Measurements from ENCODE around the gene PRCD. TPM values are rescaled to one million over a fixed set of nuclear protein-coding genes. Genes with fewer than 3 reads are reported as not detected.
A peak's percentile ranks its signal among the peaks of the same experiment; 100 is the strongest.
"Not testable (repeated sequence)": the region's sequence is repeated elsewhere in the genome, so short reads cannot be mapped to it uniquely, and the experiment has no call there.

PRCD gene
- total RNA-seq, 4 donors from 2014 or later: 0.73 to 2.5 (median 1.4) TPM; not detected in 1

DNA sequence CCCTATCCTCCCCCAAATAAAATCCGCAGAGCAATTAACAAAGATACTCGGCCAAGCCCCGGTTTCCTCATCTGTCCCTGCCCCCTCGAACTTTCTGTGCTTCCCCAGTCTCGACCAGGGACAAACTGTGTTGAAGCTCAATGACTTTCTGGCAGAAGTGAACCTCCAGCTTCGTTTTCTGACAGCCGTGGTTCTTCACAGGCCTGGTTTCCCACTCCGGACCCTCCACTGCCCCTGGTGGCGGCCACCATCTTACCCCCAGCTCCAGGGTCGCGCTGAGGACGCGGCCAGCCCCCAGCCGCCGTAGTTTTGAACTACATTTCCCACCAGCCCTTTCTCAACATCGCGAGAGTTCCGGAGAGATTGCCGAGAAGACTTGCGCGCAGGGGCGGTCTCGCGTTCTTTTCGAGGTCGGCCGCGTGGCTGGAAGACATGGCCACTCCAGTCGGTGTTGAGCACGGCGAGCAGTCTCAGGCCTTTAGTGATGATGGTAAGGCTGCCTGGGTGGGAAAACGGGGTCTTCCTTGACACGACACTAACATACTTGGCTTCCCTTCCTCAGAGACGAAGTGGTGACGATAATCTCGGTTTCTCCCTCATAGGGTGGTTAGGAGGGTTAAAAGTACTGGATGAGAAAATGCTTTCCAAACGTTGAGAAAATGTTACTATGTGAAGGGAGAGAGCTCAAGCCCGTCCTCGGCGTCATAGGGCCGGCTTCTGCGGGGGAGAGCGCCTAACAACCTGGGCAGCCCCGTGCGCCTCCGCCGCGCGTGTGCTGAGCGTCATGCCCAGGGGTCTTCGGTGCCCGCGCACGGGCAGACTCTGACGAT lies 17.7 kb downstream of the PRCD start:
- Histone ChIP-seq H3K9me3 (no peaks in the 10 kb centered on the region), H3K27me3 (no peaks in the 10 kb centered on the region), H3K4me1 (peaks cover 15 to 75% (median 46%) of the 10 kb centered on the region in 3 donors), H3K4me3 (peak overlapping the region; percentile 71 to 82 (median 79)), H3K36me3 (peaks cover 0 to 15% (median 5%) of the 10 kb centered on the region in 3 donors), H3K27ac (peak overlapping the region; percentile 93 to 95 (median 94))
- intact Hi-C loops (cut with DNase I): no loop called here
- 0% methylated on average over 9 to 35 of the region's 55 CpGs for WGBS, 2 donors
- TF ChIP-seq POLR2A (IDR thresholded peaks at IDR 0.05): peak in 3 of 4 donors; percentile 51 to 86 (median 66)
- TF ChIP-seq, protein P1, sequence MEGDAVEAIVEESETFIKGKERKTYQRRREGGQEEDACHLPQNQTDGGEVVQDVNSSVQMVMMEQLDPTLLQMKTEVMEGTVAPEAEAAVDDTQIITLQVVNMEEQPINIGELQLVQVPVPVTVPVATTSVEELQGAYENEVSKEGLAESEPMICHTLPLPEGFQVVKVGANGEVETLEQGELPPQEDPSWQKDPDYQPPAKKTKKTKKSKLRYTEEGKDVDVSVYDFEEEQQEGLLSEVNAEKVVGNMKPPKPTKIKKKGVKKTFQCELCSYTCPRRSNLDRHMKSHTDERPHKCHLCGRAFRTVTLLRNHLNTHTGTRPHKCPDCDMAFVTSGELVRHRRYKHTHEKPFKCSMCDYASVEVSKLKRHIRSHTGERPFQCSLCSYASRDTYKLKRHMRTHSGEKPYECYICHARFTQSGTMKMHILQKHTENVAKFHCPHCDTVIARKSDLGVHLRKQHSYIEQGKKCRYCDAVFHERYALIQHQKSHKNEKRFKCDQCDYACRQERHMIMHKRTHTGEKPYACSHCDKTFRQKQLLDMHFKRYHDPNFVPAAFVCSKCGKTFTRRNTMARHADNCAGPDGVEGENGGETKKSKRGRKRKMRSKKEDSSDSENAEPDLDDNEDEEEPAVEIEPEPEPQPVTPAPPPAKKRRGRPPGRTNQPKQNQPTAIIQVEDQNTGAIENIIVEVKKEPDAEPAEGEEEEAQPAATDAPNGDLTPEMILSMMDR (IDR thresholded peaks at IDR 0.05): peak; percentile 27 to 80 (median 66)
- DNase-seq: peak; percentile 73

DNA sequence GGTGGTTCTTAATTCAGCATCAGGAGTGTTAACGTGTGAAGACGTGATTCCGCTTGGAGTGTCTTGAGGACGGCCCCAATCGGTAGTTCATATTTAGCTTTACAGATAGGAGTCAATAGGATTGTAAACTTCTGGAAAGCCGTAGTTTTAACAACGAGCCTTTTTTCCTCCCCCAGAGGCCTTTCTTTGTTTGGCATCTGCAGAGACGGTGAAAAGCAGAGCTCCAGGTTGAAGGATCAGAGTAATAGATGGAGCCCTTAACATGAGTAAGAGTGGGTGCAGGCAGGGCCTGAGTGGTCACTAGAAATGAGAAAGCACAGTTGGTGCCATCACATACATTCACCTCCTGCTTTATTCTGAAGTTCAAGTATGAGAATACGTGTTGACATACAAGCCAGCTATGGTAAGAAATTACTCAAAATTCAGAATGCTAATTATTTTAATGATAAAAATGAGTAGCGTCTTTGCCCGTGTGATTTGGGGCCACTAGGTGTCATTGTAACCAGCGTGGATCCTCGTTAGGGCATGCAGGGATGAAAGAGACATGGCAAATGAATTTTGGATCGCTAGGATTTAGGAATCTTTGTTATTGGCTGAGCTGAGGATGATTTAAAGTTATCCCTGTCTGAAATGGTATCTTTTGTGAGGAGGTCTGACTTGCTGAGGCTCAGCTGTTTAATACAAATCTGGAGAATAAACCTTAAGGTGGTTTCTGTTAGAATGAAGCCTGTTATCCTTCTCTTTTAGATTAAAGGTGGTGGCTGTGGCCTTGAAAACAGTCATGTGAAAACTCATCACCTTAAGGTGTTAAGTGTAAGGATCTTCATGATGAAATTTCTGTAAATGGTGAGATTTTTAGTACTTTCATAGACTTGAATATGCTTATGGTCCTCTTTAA lies 18.6 kb downstream of the PRCD start:
- DNase-seq: no peak
- no peaks in the 10 kb centered on the region for H3K27me3 ChIP-seq
- peak overlapping the region; percentile 71 to 82 (median 79) for H3K4me3 ChIP-seq
- peaks cover 0 to 13% (median 7%) of the 10 kb centered on the region in 3 donors for H3K36me3 ChIP-seq
- intact Hi-C loops (cut with DNase I): no loop called here
- H3K9me3 ChIP-seq: no peaks in the 10 kb centered on the region
- peaks cover 15 to 78% (median 50%) of the 10 kb centered on the region in 3 donors for H3K4me1 ChIP-seq
- TF ChIP-seq, protein P1 (IDR thresholded peaks at IDR 0.05): peak; percentile 17 to 60 (median 41)
- TF ChIP-seq POLR2A (IDR thresholded peaks at IDR 0.05): no peak
- 0 to 1% methylated on average over 11 to 12 of the region's 14 CpGs for WGBS, 2 donors
- peak overlapping the region; percentile 93 to 95 (median 94) for H3K27ac ChIP-seq

DNA sequence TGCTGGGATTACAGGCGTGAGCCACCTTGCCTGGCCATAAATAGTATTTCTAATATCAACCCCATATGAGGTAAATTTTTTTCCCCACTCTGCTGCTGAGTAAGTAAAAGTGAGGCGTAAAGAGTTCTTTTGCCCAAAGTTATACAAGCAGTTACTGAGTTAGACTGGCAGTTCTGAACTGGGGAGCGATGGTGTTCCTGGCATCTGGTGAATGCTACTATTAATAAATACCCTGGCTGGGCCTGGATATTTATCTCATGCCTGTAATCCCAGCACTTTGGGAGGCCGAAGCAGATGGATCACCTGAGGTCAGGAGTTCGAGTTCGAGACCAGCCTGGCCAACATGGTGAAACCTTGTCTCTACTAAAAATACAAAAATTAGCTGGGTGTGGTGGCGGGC lies 19.6 kb downstream of the PRCD start:
- peak overlapping the region; percentile 71 to 82 (median 79) for H3K4me3 ChIP-seq
- intact Hi-C loops (cut with DNase I); H3K27me3 ChIP-seq; H3K9me3 ChIP-seq; DNase-seq: not testable (repeated sequence)
- H3K4me1 ChIP-seq: peaks cover 15 to 77% (median 50%) of the 10 kb centered on the region in 3 donors
- H3K27ac ChIP-seq: peak overlapping the region; percentile 10 to 95 (median 94)
- H3K36me3 ChIP-seq: peaks cover 0 to 23% (median 10%) of the 10 kb centered on the region in 3 donors
- 40 to 41% methylated on average over 4 to 7 of the region's 7 CpGs for WGBS, 2 donors

DNA sequence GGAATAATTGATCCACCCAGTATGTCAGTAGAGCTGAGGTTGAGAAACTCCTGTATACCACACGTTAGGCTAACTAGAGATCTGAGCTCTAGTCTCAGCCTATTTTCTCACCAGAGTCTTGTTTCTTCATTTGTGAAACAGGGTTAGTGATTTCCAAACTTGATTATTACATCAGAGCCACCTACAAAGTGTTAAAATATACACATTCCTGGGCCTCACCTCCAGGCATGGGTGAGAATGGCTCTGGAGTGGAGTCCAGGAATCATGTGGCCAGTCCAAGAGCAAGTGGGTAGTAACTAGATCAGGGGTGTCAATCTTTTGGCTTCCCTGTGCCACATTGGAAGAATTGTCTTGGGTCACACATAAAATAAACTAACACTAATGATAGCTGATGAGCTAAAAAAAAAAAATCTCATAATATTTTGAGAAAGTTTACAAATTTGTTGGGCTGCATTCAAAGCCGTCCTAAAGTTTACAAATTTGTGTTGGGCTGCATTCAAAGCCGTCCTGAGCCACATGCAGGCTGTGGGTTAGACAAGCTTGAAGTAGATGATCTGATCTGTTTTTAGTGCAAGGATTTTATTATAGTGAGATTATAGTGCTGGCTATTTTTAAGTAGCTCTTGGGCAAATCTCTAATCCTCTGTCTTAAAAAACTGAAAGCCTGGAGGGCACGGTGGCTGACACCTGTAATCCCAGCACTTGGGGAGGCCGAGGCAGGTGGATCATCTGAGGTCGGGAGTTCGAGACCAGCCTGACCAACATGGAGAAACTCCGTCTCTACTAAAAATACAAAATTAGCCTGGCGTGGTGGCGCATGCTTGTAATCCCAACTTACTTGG lies 20.4 kb downstream of the PRCD start:
- Histone ChIP-seq H3K4me1 (peaks cover 15 to 77% (median 50%) of the 10 kb centered on the region in 3 donors), H3K4me3 (peak overlapping the region in 2 of 4 donors; percentile 71 to 82), H3K27ac (peak overlapping the region; percentile 67 to 95 (median 94)), H3K36me3 (peaks cover 0 to 31% (median 10%) of the 10 kb centered on the region in 3 donors), H3K27me3 (no peaks in the 10 kb centered on the region), H3K9me3 (no peaks in the 10 kb centered on the region)
- DNase-seq: no peak
- no peak for TF ChIP-seq POLR2A (IDR thresholded peaks at IDR 0.05)
- TF ChIP-seq, protein P1 (IDR thresholded peaks at IDR 0.05): no peak
- WGBS, 2 donors: 33% methylated on average over 5 to 10 of the region's 10 CpGs
- intact Hi-C loops (cut with DNase I): no loop called here

DNA sequence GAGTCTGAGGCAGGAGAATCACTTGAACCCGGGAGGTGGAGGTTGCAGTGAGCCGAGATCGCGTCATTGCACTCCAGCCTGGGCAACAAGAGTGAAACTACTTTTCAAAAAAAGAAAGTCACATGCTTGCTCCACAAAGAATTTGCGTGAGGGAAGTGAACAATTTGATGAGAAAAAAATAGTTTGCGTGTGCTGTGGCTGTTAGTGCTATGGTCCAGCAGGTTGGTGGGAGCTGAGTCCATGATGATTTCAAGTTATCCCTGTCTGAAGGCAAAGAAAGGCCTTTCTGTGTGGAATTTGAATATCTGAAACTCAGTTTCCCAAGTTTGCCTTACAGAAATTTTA lies 21.0 kb downstream of the PRCD start:
- no peak for DNase-seq
- peaks cover 15 to 77% (median 50%) of the 10 kb centered on the region in 3 donors for H3K4me1 ChIP-seq
- peak overlapping the region in 2 of 4 donors; percentile 71 to 82 for H3K4me3 ChIP-seq
- TF ChIP-seq, protein P1 (IDR thresholded peaks at IDR 0.05): no peak
- no peak for TF ChIP-seq POLR2A (IDR thresholded peaks at IDR 0.05)
- peaks cover 0 to 37% (median 10%) of the 10 kb centered on the region in 3 donors for H3K36me3 ChIP-seq
- peak overlapping the region; percentile 60 to 95 (median 80) for H3K27ac ChIP-seq
- no peaks in the 10 kb centered on the region for H3K27me3 ChIP-seq
- intact Hi-C loops (cut with DNase I): no loop called here
- no peaks in the 10 kb centered on the region for H3K9me3 ChIP-seq
- WGBS, 2 donors: 33 to 51% methylated on average over 6 of the region's 6 CpGs

Data from esophagus squamous epithelium (tissue), 5 donors.